ENCODE data around the gene G2E3.

- no peak; the same call in 1 of the 2 replicates for TF ChIP-seq ZKSCAN1 (IDR thresholded peaks at IDR 0.05; ENCODE audit: low read length)
- no peak for TF ChIP-seq CSRNP2 (CRISPR knock-in tag; conservative IDR thresholded peaks at IDR 0.05; ENCODE audit: low read depth)
- TF ChIP-seq KAT8 (CRISPR knock-in tag; IDR thresholded peaks at IDR 0.05) = no peak
- no peak; the same call in 1 of the 2 replicates for TF ChIP-seq ZNF547 (CRISPR knock-in tag; IDR thresholded peaks at IDR 0.05)
- TF ChIP-seq SUZ12 (IDR thresholded peaks at IDR 0.05; ENCODE audit: low read depth, low read length) = no peak
- TF ChIP-seq PBX3 (CRISPR knock-in tag; IDR thresholded peaks at IDR 0.05; ENCODE audit: borderline replicate concordance) = no peak
- TF ChIP-seq KDM5B (CRISPR knock-in tag; IDR thresholded peaks at IDR 0.05; ENCODE audit: borderline replicate concordance) = no peak
- TF ChIP-seq ZNF550 (CRISPR knock-in tag; IDR thresholded peaks at IDR 0.05; ENCODE audit: borderline replicate concordance) = no peak
- 0 out of 2 replicates have a peak, but pooled peaks have one; percentile 18 for TF ChIP-seq ZC3H4 (CRISPR knock-in tag; IDR thresholded peaks at IDR 0.05; ENCODE audit: borderline replicate concordance)
These were observed 62.5 kb downstream of the G2E3 start for GRCh38 chr14:30621354-30621939.
